ENCODE measurements around the gene SCARF1.

The SCARF1 gene

DNA sequence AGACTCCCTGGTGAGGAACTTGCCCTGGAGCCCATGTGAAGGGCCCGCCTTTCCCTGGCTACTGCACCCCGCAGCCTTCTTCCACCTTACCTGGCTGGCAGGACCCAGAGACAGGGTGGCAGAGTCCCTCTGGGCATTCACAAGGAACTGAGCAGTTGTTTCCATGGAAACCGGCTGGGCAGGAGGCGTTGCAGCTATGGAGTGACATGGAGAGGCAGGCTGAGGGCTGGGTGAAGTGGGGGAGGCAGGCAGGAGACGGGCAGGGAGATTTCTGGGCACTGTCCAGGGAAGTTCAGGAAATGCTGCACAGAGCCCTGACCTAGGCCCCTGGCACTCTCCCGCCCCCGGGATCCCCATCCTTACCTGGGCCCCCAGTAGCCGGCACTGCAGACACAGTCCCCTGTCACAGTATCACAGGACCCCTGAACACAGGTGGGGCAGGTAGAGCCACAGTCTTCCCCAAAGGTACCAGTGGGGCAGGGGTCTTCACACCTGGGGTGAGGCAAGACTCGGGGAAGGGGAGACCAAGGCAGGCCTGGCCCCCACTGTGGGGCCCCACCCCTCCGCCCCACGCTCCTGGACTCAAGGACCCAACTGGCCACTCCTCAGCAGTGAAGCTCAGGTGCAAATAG, 5.9 kb downstream of the SCARF1 start:
- DNase-seq (ENCODE audit: low read depth) = no peak
- no peak for TF ChIP-seq CTCF (IDR thresholded peaks at IDR 0.05; ENCODE audit: low read length, missing control alignments)
- no peak overlapping the region for H3K4me3 ChIP-seq (replicated peaks; ENCODE audit: low read depth, low read length)

DNA sequence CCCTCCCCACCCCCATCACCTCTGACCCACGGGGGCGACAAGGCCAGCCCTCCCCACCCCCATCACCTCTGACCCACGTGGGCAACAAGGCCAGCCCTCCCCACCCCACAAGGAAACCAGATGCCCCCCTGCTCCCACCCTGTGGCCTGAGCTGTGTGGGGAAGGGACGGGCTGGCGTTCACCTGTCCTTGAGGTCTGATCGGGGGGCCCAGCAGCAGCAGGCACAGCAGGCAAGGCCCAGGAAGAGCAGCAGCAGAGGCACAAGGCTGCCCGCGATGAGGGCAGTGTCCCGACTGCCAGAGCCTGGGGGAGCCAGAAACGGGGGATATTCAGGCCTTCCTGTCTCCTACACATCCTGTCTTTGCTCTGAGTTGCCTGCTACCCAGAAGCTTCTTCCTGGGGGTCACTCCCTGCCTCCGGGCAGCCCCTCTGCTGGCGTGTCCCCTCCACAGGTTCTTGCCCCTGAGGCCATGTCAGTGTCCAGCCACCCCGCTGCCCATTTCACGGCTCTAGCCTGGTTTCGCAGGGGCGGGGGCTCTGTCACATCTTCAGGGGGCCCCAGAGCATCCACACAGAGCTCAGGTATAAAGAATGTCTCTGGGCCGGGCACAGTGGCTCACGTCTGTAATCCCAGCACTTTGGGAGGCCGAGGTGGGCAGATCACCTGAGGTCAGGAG, 6.8 kb downstream of the SCARF1 start:
- DNase-seq (ENCODE audit: low read depth) = no peak
- H3K4me3 ChIP-seq (replicated peaks; ENCODE audit: low read depth, low read length) = no peak overlapping the region
- TF ChIP-seq CTCF (IDR thresholded peaks at IDR 0.05; ENCODE audit: low read length, missing control alignments) = no peak

GRCh38 chr17:1638171-1638590, 7.4 kb downstream of the SCARF1 start:
- no peak for TF ChIP-seq CTCF (IDR thresholded peaks at IDR 0.05; ENCODE audit: low read length, missing control alignments)

GRCh38 chr17:1636732-1637285, 8.7 kb downstream of the SCARF1 start:
- H3K4me3 ChIP-seq (replicated peaks; ENCODE audit: low read depth, low read length) = no peak overlapping the region
- DNase-seq (ENCODE audit: low read depth) = no peak
- TF ChIP-seq CTCF (IDR thresholded peaks at IDR 0.05; ENCODE audit: low read length, missing control alignments) = no peak

More at GRCh38 chr17:1638171-1638590, 7.4 kb downstream of the SCARF1 start:
- DNase-seq (ENCODE audit: low read depth) = no peak
- H3K4me3 ChIP-seq (replicated peaks; ENCODE audit: low read depth, low read length) = no peak overlapping the region

GRCh38 chr17:1635675-1636465, 9.7 kb downstream of the SCARF1 start:
- no peak for TF ChIP-seq CTCF (IDR thresholded peaks at IDR 0.05; ENCODE audit: low read length, missing control alignments)
- no peak overlapping the region for H3K4me3 ChIP-seq (replicated peaks; ENCODE audit: low read depth, low read length)
- no peak for DNase-seq (ENCODE audit: low read depth)

- no peak for DNase-seq (ENCODE audit: low read depth)
- no peak for TF ChIP-seq CTCF (IDR thresholded peaks at IDR 0.05; ENCODE audit: low read length, missing control alignments)
- no peak overlapping the region for H3K4me3 ChIP-seq (replicated peaks; ENCODE audit: low read depth, low read length)
Measured at GRCh38 chr17:1634841-1635650, 10.5 kb downstream of the SCARF1 start.
